NCI-H69 (cell line): ENCODE data around the gene COTL1.
"Not testable (repeated sequence)": the region's sequence is repeated elsewhere in the genome, so short reads cannot be mapped to it uniquely, and the experiment has no call there.

Experiments
- DNase-seq: peaks from one replicate; lab custom pipeline; 2025; lab: John Stamatoyannopoulos, UW

Gene COTL1

GRCh38 chr16:84643180-84643583, 25.3 kb upstream of the COTL1 start:
- DNase-seq, result peak; percentile 94

- DNase-seq, result no peak
These were observed 23.9 kb upstream of the COTL1 start for GRCh38 chr16:84641643-84642358.

GRCh38 chr16:84640145-84640544, 22.3 kb upstream of the COTL1 start:
- no peak for DNase-seq

GRCh38 chr16:84638231-84638806, 20.4 kb upstream of the COTL1 start:
- DNase-seq, result no peak

GRCh38 chr16:84637709-84638108, 19.8 kb upstream of the COTL1 start:
- no peak for DNase-seq

- no peak for DNase-seq
These were observed 17.8 kb upstream of the COTL1 start for GRCh38 chr16:84635702-84636101.

GRCh38 chr16:84633622-84634021, 15.7 kb upstream of the COTL1 start:
- DNase-seq, result peak; percentile 22

- DNase-seq, result not testable (repeated sequence)
These were observed 15.0 kb upstream of the COTL1 start for GRCh38 chr16:84632862-84633261.

- no peak for DNase-seq
These were observed 14.0 kb upstream of the COTL1 start for GRCh38 chr16:84631886-84632285.

GRCh38 chr16:84631153-84631466, 13.2 kb upstream of the COTL1 start:
- no peak for DNase-seq

- DNase-seq, result no peak
These were observed 12.7 kb upstream of the COTL1 start for GRCh38 chr16:84630446-84631152.

- DNase-seq, result no peak
These were observed 12.1 kb upstream of the COTL1 start for GRCh38 chr16:84630009-84630408.

GRCh38 chr16:84629580-84629979, 11.7 kb upstream of the COTL1 start:
- DNase-seq, result no peak

- no peak for DNase-seq
These were observed 10.4 kb upstream of the COTL1 start for GRCh38 chr16:84628226-84628731.

- no peak for DNase-seq
These were observed 7.7 kb upstream of the COTL1 start for GRCh38 chr16:84625556-84625955.

GRCh38 chr16:84620913-84621312, 3.0 kb upstream of the COTL1 start:
- not testable (repeated sequence) for DNase-seq

GRCh38 chr16:84618581-84619460, 943 bp upstream of the COTL1 start:
- peak; percentile 80 for DNase-seq

GRCh38 chr16:84617041-84617790, 662 bp downstream of the COTL1 start:
- DNase-seq, result peak; percentile 54

GRCh38 chr16:84616515-84616914, 1.4 kb downstream of the COTL1 start:
- DNase-seq, result peak; percentile 40

GRCh38 chr16:84614968-84615813, 2.7 kb downstream of the COTL1 start:
- DNase-seq, result peak; percentile 74

GRCh38 chr16:84614623-84614967, 3.3 kb downstream of the COTL1 start:
- no peak for DNase-seq
